Smooth muscle cell (in vitro differentiated cells): ENCODE measurements around the gene PNRC1. TPM values are rescaled to one million over a fixed set of nuclear protein-coding genes. Genes with fewer than 3 reads are reported as not detected.

ENCODE experiments used
- DNase-seq: peaks from one replicate; lab custom pipeline; 2025; ENCODE audit not compliant: unreplicated experiment; lab: John Stamatoyannopoulos, UW
- H2AFZ ChIP-seq: fragments of 200-600 bp; sonication (generic); 2 replicates; pipeline ENCODE4 v1.6.0; 2016; ENCODE audit warnings: antibody characterized with exemption, low read depth, mild to moderate bottlenecking
- H3F3A ChIP-seq: fragments of 200-600 bp; sonication (generic); 2 replicates; pipeline ENCODE4 v1.6.0; 2017; ENCODE audit warnings: antibody characterized with exemption, low read depth
- H3K27ac ChIP-seq: fragments of 200-600 bp; sonication (generic); 2 replicates; pipeline ENCODE4 v1.5.1; 2016; ENCODE audit warnings: low read depth, mild to moderate bottlenecking
- H3K27me3 ChIP-seq: fragments of 200-600 bp; sonication (generic); 2 replicates; pipeline ENCODE4 v1.6.1; 2016; ENCODE audit warnings: low read depth, mild to moderate bottlenecking
- H3K36me3 ChIP-seq: fragments of 200-600 bp; sonication (generic); 2 replicates; pipeline ENCODE4 v1.5.1; 2016; ENCODE audit warnings: low read depth
- H3K4me1 ChIP-seq: fragments of 200-600 bp; sonication (generic); 2 replicates; pipeline ENCODE4 v1.5.1; 2016; ENCODE audit warnings: low read depth
- H3K4me2 ChIP-seq: fragments of 200-600 bp; sonication (generic); 2 replicates; pipeline ENCODE4 v1.6.0; 2016; ENCODE audit warnings: mild to moderate bottlenecking
- H3K4me3 ChIP-seq: fragments of 200-600 bp; sonication (generic); 2 replicates; pipeline ENCODE4 v1.5.1; 2016; ENCODE audit warnings: mild to moderate bottlenecking
- H3K79me2 ChIP-seq: fragments of 200-600 bp; sonication (generic); 2 replicates; pipeline ENCODE4 v1.6.0; 2016; ENCODE audit warnings: low read depth, mild to moderate bottlenecking
- H3K9ac ChIP-seq: fragments of 200-600 bp; sonication (generic); 2 replicates; pipeline ENCODE4 v1.6.0; 2016; ENCODE audit warnings: low read depth
- H3K9me3 ChIP-seq: fragments of 200-600 bp; sonication (generic); replicated peaks from 2 replicates; pipeline ENCODE4 v1.5.1; 2016; ENCODE audit warnings: low read depth
- H4K20me1 ChIP-seq: fragments of 200-600 bp; sonication (generic); 2 replicates; pipeline ENCODE4 v1.6.0; 2016; ENCODE audit warnings: low read depth
- WGBS: methylation state at CpG from one replicate; pipeline ENCODE4 v1.1.7; 2016; ENCODE audit warnings: low lambda C conversion rate; 5-methylcytosine and 5-hydroxymethylcytosine counted together
- polyA plus RNA-seq: library from polyadenylated mRNA; unstranded; fragments of >200 nt; fragmentation: Nextera tagmentation; extraction: Ambion mirVana; gene quantifications from 2 replicates; pipeline ENCODE4 v1.2.1, GENCODE V29; 2016
- small RNA-seq: library from RNA; depleted of rRNA; stranded (forward); fragments of <200 nt; gene quantifications from one replicate; pipeline ENCODE3, GENCODE V24; 2014
- total RNA-seq: library from RNA; depleted of rRNA; stranded (reverse); fragments of >200 nt; gene quantifications from 2 replicates; pipeline ENCODE4 v1.2.3, GENCODE V29; 2014
- TF ChIP-seq, protein P1 (sequence below): fragments of 200-600 bp; sonication (generic); IDR thresholded peaks from 2 replicates; pipeline ENCODE4 v1.5.1; 2017; ENCODE audit warnings: borderline replicate concordance, mild to moderate bottlenecking, antibody characterized with exemption; ENCODE audit not compliant: insufficient read depth, poor library complexity, severe bottlenecking

The PNRC1 gene
- total and polyA plus RNA-seq, 2 experiments from 2014 or later, result 188 to 198 TPM

DNA sequence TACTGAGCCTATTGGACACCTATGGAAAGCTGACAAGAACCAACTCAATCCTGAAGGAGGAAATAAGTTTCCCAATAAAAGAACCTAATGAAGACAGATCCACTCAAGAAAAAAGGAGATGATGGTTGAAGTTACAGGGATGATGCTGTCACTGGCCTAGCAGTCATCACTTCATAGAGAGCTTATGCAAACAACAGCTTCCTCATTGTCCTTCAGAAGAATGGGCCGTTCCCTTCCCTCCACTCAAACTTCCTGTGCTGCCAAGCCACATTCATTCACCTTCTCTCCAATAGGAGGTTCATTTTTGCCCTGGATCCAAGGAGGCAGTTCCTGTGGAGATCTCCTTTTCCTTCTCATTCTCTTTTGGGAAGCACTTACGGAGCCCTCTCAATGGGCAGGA, 51.5 kb downstream of the PNRC1 start:
- no peak overlapping the region for H2AFZ ChIP-seq
- no peaks in the 10 kb centered on the region for H4K20me1 ChIP-seq
- H3K27ac ChIP-seq, result no peak overlapping the region
- H3K4me3 ChIP-seq, result no peak overlapping the region
- no peaks in the 10 kb centered on the region for H3K4me1 ChIP-seq
- H3K36me3 ChIP-seq, result no peaks in the 10 kb centered on the region
- 96% methylated on average over 2 of the region's 2 CpGs for WGBS
- no peaks in the 10 kb centered on the region for H3K27me3 ChIP-seq
- no peaks in the 10 kb centered on the region for H3F3A ChIP-seq
- TF ChIP-seq, protein P1, sequence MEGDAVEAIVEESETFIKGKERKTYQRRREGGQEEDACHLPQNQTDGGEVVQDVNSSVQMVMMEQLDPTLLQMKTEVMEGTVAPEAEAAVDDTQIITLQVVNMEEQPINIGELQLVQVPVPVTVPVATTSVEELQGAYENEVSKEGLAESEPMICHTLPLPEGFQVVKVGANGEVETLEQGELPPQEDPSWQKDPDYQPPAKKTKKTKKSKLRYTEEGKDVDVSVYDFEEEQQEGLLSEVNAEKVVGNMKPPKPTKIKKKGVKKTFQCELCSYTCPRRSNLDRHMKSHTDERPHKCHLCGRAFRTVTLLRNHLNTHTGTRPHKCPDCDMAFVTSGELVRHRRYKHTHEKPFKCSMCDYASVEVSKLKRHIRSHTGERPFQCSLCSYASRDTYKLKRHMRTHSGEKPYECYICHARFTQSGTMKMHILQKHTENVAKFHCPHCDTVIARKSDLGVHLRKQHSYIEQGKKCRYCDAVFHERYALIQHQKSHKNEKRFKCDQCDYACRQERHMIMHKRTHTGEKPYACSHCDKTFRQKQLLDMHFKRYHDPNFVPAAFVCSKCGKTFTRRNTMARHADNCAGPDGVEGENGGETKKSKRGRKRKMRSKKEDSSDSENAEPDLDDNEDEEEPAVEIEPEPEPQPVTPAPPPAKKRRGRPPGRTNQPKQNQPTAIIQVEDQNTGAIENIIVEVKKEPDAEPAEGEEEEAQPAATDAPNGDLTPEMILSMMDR, result no peak
- H3K9ac ChIP-seq, result no peak overlapping the region
- H3K9me3 ChIP-seq, result no peaks in the 10 kb centered on the region
- no peak for DNase-seq
- H3K79me2 ChIP-seq, result no peaks in the 10 kb centered on the region
- no peak overlapping the region for H3K4me2 ChIP-seq

DNA sequence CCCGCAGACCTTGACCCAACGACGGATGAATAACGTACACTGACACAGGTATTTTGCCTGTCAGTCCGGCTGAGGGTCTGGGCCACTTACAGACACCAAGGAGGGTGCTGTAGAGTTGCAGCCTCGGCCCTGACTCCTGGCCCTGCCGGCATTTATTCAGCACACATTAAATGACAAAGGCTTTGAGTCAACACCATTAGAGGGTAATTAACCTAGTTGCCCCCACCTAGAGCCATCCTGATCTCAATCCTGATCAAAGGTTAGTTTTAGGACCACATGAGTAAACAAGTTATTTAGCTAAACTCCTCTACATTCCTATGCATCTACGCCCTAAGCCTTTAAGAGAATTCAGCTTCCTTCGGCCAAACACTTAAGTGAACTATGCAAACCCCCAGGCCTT, 53.4 kb downstream of the PNRC1 start:
- H3K4me1 ChIP-seq, result no peaks in the 10 kb centered on the region
- H3K9me3 ChIP-seq, result no peaks in the 10 kb centered on the region
- no peaks in the 10 kb centered on the region for H3K27me3 ChIP-seq
- DNase-seq, result no peak
- H2AFZ ChIP-seq, result no peak overlapping the region
- no peak overlapping the region for H3K9ac ChIP-seq
- H3F3A ChIP-seq, result no peaks in the 10 kb centered on the region
- H3K79me2 ChIP-seq, result no peaks in the 10 kb centered on the region
- H4K20me1 ChIP-seq, result no peaks in the 10 kb centered on the region
- H3K4me2 ChIP-seq, result no peak overlapping the region
- no peak overlapping the region for H3K27ac ChIP-seq
- 60% methylated on average over 9 of the region's 9 CpGs for WGBS
- H3K36me3 ChIP-seq, result no peaks in the 10 kb centered on the region
- no peak overlapping the region for H3K4me3 ChIP-seq
- TF ChIP-seq, protein P1, result no peak

DNA sequence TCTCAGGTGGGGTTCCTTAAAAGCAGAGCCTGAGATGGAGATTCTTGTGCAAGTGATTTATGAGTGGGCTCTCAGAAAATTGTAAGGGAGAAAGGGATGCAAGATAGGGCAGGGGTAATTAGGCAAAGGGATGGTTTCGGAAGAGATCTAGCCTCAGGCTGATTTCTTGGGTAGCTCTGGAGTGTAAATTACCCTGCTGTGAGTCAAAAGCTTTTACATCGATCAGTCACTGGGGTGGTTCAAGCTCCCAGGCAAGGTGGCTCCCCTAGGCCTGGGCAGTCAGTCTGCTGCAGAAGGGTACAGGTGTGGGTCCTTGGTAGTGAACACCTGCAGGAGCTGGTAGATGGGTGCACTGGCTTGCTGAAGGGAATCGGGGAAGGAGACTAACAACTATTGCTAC, 54.2 kb downstream of the PNRC1 start:
- H4K20me1 ChIP-seq, result no peaks in the 10 kb centered on the region
- no peaks in the 10 kb centered on the region for H3K9me3 ChIP-seq
- H3K27me3 ChIP-seq, result no peaks in the 10 kb centered on the region
- H3K9ac ChIP-seq, result no peak overlapping the region
- H3K4me1 ChIP-seq, result peaks cover under 1% of the 10 kb centered on the region
- DNase-seq, result no peak
- H3K4me3 ChIP-seq, result no peak overlapping the region
- 72% methylated on average over 3 of the region's 3 CpGs for WGBS
- no peak overlapping the region for H2AFZ ChIP-seq
- TF ChIP-seq, protein P1, result no peak
- no peaks in the 10 kb centered on the region for H3F3A ChIP-seq
- H3K27ac ChIP-seq, result no peak overlapping the region
- no peaks in the 10 kb centered on the region for H3K36me3 ChIP-seq
- no peak overlapping the region for H3K4me2 ChIP-seq
- H3K79me2 ChIP-seq, result no peaks in the 10 kb centered on the region

Small RNA genes lying within 50 kb of the gene (small RNA-seq; reads per million reads assigned to genes)
- gene RN7SL336P, result 0.16 reads per million
- gene RNU2-61P, result 0.08 reads per million

Other genes with a start within 250 kb of the PNRC1 start
- 22.7 and 28.5 TPM in 2 replicates for gene RNGTT, start 117.1 kb upstream of the PNRC1 start, total RNA-seq
- gene RNGTT, start 117.1 kb upstream of the PNRC1 start, polyA plus RNA-seq, result 7.5 and 8.7 TPM in 2 replicates
- gene SRSF12, start 37.3 kb downstream of the PNRC1 start, total RNA-seq, result 5.3 and 7.2 TPM in 2 replicates
- gene SRSF12, start 37.3 kb downstream of the PNRC1 start, polyA plus RNA-seq, result 5.6 and 5.8 TPM in 2 replicates
- 6.9 and 7.8 TPM in 2 replicates for gene PM20D2, start 65.3 kb downstream of the PNRC1 start, total RNA-seq
- gene PM20D2, start 65.3 kb downstream of the PNRC1 start, polyA plus RNA-seq, result 4.8 and 5.6 TPM in 2 replicates
- 0.22 TPM in 1 of 2 replicates, not detected in the other for gene GABRR1, start 136.6 kb downstream of the PNRC1 start, total RNA-seq
- gene GABRR1, start 136.6 kb downstream of the PNRC1 start, polyA plus RNA-seq, result not detected in 2 replicates
- 0.49 and 3.2 TPM in 2 replicates for gene GABRR2, start 234.5 kb downstream of the PNRC1 start, total RNA-seq
- 0.24 and 0.50 TPM in 2 replicates for gene GABRR2, start 234.5 kb downstream of the PNRC1 start, polyA plus RNA-seq